OCI-LY3 (cell line): Measurements from ENCODE around the gene RPN1.

Experiments
- CTCF ChIP-seq: fragments of 200-600, 300-600 bp; sonication (generic); IDR thresholded peaks from 2 replicates; pipeline ENCODE4 v1.5.1; 2014; ENCODE audit warnings: antibody characterized with exemption, low read length, low read depth
- EZH2phosphoT487 ChIP-seq: fragments of 200-600 bp; shearing (Covaris generic); IDR thresholded peaks from 2 replicates; pipeline ENCODE4 v1.6.1; 2018; ENCODE audit warnings: antibody characterized with exemption, mixed run types, low read depth

GRCh38 chr3:128588147-128588546 is 62.5 kb downstream of the RPN1 start:
- no peak for TF ChIP-seq EZH2phosphoT487
- no peak for TF ChIP-seq CTCF
